Mammary epithelial cell (primary cell): ENCODE results near the gene HOXB1.

ENCODE experiments used
- CTCF ChIP-seq, 2 donors: IDR thresholded peaks in 1 of 2; conservative IDR thresholded peaks in 1 of 2; 2 replicates each; pipeline ENCODE4 v1.5.1; 2011 to 2012; ENCODE audit warnings: inconsistent platforms in 2 of 2, low read length in 2 of 2, mild to moderate bottlenecking in 2 of 2, control low read depth in 1 of 2, low read depth in 1 of 2; ENCODE audit not compliant: insufficient read depth in 1 of 2; ENCODE audit errors: extremely low read depth in 1 of 2
- EZH2 ChIP-seq: IDR thresholded peaks from 2 replicates; pipeline ENCODE4 v1.6.1; 2012; ENCODE audit warnings: low read length, inconsistent platforms, borderline replicate concordance

GRCh38 chr17:48571826-48572417 is 41.1 kb upstream of the HOXB1 start:
- TF ChIP-seq CTCF (conservative IDR thresholded peaks at IDR 0.05 in 1 of 2, IDR thresholded peaks at IDR 0.05 in 1 of 2; ENCODE audit: extremely low read depth in 1 of 2, insufficient read depth in 1 of 2, low read depth in 1 of 2, low read length in 2 of 2) (no peak), EZH2 (no peak)
